Ishikawa (cell line): ENCODE data around the gene ZNF609.

Experiments
- CEBPB ChIP-seq: IDR thresholded peaks from 2 replicates; pipeline ENCODE4 v1.6.1; 2012
- CREB1 ChIP-seq: IDR thresholded peaks from 2 replicates; pipeline ENCODE4 v1.6.1; 2012; ENCODE audit warnings: low read depth
- EGR1 ChIP-seq: IDR thresholded peaks from 2 replicates; pipeline ENCODE4 v1.6.1; 2012
- EP300 ChIP-seq: IDR thresholded peaks from 2 replicates; pipeline ENCODE4 v1.6.1; 2012; ENCODE audit warnings: borderline replicate concordance
- FOXM1 ChIP-seq: IDR thresholded peaks from 2 replicates; pipeline ENCODE4 v1.6.1; 2012; ENCODE audit warnings: low read depth, borderline replicate concordance
- MAX ChIP-seq: IDR thresholded peaks from 2 replicates; pipeline ENCODE4 v1.6.1; 2012
- NFIC ChIP-seq: IDR thresholded peaks from 2 replicates; pipeline ENCODE4 v1.6.1; 2012
- RAD21 ChIP-seq: IDR thresholded peaks from 2 replicates; pipeline ENCODE4 v1.6.1; 2012; ENCODE audit warnings: low read depth
- REST ChIP-seq: IDR thresholded peaks from 2 replicates; pipeline ENCODE4 v1.6.1; 2012; ENCODE audit warnings: low read depth, mild to moderate bottlenecking
- TAF1 ChIP-seq: IDR thresholded peaks from 2 replicates; pipeline ENCODE4 v1.6.1; 2012; ENCODE audit warnings: low read depth, mild to moderate bottlenecking
- TCF12 ChIP-seq: IDR thresholded peaks from 2 replicates; pipeline ENCODE4 v1.6.1; 2012; ENCODE audit warnings: low read depth
- TEAD4 ChIP-seq: IDR thresholded peaks from 2 replicates; pipeline ENCODE4 v1.6.1; 2012
- USF1 ChIP-seq: IDR thresholded peaks from 2 replicates; pipeline ENCODE4 v1.6.1; 2012
- YY1 ChIP-seq: IDR thresholded peaks from 2 replicates; pipeline ENCODE4 v1.6.1; 2012; ENCODE audit warnings: low read depth
- ZBTB7A ChIP-seq: IDR thresholded peaks from 2 replicates; pipeline ENCODE4 v1.6.1; 2012; ENCODE audit warnings: low read depth

ZNF609 gene

GRCh38 chr15:64642875-64643274 is 182.5 kb downstream of the ZNF609 start:
- no peak for TF ChIP-seq USF1
- TF ChIP-seq YY1 = no peak
- TF ChIP-seq RAD21 = no peak
- no peak for TF ChIP-seq NFIC
- TF ChIP-seq TEAD4 = no peak
- TF ChIP-seq EP300 = no peak
- no peak for TF ChIP-seq FOXM1
- no peak for TF ChIP-seq CEBPB

GRCh38 chr15:64643685-64644084 is 183.3 kb downstream of the ZNF609 start:
- TF ChIP-seq REST = no peak
- TF ChIP-seq TCF12 = no peak
- no peak for TF ChIP-seq USF1
- TF ChIP-seq TEAD4 = no peak
- TF ChIP-seq CEBPB = no peak
- no peak for TF ChIP-seq ZBTB7A
- no peak for TF ChIP-seq TAF1
- no peak for TF ChIP-seq MAX
- TF ChIP-seq RAD21 = no peak
- TF ChIP-seq YY1 = no peak
- no peak for TF ChIP-seq FOXM1
- no peak for TF ChIP-seq EGR1
- TF ChIP-seq NFIC = no peak
- no peak for TF ChIP-seq CREB1
- no peak for TF ChIP-seq EP300

- TF ChIP-seq FOXM1 = no peak
- no peak for TF ChIP-seq CREB1
- no peak for TF ChIP-seq ZBTB7A
- no peak for TF ChIP-seq TCF12
- TF ChIP-seq NFIC = no peak
- no peak for TF ChIP-seq YY1
- no peak for TF ChIP-seq MAX
- no peak for TF ChIP-seq EP300
- no peak for TF ChIP-seq TAF1
- TF ChIP-seq CEBPB = no peak
- TF ChIP-seq TEAD4 = no peak
- TF ChIP-seq EGR1 = no peak
- TF ChIP-seq USF1 = no peak
- TF ChIP-seq REST = no peak
- no peak for TF ChIP-seq RAD21
Observed at GRCh38 chr15:64645995-64646394, 185.6 kb downstream of the ZNF609 start.

GRCh38 chr15:64647367-64647766 is 187.0 kb downstream of the ZNF609 start:
- TF ChIP-seq EP300 = no peak
- no peak for TF ChIP-seq EGR1

GRCh38 chr15:64650552-64650951 is 190.2 kb downstream of the ZNF609 start:
- no peak for TF ChIP-seq YY1

- TF ChIP-seq TCF12 = no peak
- TF ChIP-seq EP300 = no peak
- no peak for TF ChIP-seq CEBPB
- no peak for TF ChIP-seq MAX
Observed at GRCh38 chr15:64651601-64652191, 191.3 kb downstream of the ZNF609 start.
